ENCODE results near the gene HOXC11. TPM values are rescaled to one million over a fixed set of nuclear protein-coding genes. Genes with fewer than 3 reads are reported as not detected.
A peak's percentile ranks its signal among the peaks of the same experiment; 100 is the strongest.

HOXC11 gene
- total RNA-seq, 1 experiment from 2014 or later: not detected

DNA sequence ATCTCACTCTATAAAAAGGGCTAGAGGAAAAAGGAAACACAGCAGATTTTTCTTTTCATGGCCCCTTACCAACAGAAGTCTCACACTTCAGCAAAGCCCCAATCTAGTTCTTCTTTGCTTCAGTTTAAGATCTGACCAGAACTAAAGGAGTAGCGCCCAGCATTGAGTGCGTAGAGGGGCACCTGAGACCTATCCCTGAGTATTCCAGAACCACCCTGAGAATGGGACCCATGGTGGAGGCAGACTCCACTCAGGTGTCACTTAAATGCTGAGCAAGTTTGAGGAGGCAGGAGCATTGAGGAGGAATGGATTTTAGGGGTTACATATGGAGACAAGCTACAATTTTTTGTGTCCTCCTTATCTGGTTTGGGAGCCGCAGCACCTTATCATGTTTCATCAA lies 1.8 kb upstream of the HOXC11 start:
- peaks cover 100% of the 10 kb centered on the region for H3K27me3 ChIP-seq (ENCODE audit: control insufficient read depth, insufficient read depth, low read length)

DNA sequence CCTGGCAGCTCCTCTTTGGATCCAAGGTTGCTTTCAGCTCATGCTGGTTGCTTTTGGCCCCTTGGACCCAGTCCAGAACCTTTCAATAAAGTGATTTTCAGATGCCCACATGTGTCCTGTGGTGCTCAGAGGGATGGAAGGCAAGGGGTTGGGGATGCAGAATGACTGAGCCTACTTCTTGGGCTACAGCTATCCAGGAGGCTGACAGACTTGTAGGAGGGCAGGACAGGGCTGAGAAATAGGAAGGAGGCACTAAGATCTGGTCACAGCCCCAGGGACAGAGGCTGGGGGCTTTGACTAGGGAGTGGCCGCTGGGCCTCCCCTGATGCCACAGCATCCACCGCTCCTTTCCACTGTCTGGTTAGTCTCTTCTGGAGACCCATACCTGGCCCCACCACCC lies 1.2 kb upstream of the HOXC11 start:
- Histone ChIP-seq H3K27me3 (ENCODE audit: control insufficient read depth, insufficient read depth, low read length) (peaks cover 100% of the 10 kb centered on the region), H3K4me3 (ENCODE audit: insufficient read depth, low read depth, low read length) (no peak overlapping the region), H3K36me3 (replicated peaks; ENCODE audit: control insufficient read depth, insufficient read depth, low read length) (no peaks in the 10 kb centered on the region)
- DNase-seq: no peak

More for the DNA sequence above, 1.8 kb upstream of the HOXC11 start:
- Histone ChIP-seq H3K36me3 (replicated peaks; ENCODE audit: control insufficient read depth, insufficient read depth, low read length) (no peaks in the 10 kb centered on the region), H3K4me3 (ENCODE audit: insufficient read depth, low read depth, low read length) (no peak overlapping the region)
- no peak for DNase-seq

DNA sequence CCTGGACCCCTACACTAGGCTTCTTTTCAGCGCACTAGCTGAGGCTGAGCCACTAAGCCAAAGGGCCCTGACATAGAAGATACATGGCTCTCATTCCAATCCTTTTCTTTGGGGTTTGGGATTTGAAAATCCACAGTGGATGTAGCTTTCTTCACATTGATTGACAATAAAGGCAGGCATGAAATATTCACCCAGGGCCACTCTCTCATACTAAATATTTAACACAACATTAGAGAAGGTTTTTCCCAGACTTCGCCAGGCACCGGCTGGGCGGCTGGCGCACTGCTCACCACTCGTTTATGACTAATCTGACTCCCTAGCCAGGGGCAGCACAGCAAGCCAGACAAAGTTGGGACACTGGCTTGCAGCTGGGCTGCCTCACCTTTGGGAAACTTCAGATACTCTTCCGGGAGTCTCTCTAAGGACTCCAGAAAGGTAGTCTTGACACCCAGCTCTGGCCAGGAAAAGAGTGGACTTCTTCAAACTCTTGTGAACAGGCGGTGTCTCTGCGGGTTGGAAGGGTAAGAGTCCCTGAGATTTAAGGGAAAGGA lies 699 bp upstream of the HOXC11 start:
- Histone ChIP-seq H3K4me3 (ENCODE audit: insufficient read depth, low read depth, low read length) (no peak overlapping the region), H3K27me3 (ENCODE audit: control insufficient read depth, insufficient read depth, low read length) (peaks cover 100% of the 10 kb centered on the region), H3K36me3 (replicated peaks; ENCODE audit: control insufficient read depth, insufficient read depth, low read length) (no peaks in the 10 kb centered on the region)
- DNase-seq: no peak

DNA sequence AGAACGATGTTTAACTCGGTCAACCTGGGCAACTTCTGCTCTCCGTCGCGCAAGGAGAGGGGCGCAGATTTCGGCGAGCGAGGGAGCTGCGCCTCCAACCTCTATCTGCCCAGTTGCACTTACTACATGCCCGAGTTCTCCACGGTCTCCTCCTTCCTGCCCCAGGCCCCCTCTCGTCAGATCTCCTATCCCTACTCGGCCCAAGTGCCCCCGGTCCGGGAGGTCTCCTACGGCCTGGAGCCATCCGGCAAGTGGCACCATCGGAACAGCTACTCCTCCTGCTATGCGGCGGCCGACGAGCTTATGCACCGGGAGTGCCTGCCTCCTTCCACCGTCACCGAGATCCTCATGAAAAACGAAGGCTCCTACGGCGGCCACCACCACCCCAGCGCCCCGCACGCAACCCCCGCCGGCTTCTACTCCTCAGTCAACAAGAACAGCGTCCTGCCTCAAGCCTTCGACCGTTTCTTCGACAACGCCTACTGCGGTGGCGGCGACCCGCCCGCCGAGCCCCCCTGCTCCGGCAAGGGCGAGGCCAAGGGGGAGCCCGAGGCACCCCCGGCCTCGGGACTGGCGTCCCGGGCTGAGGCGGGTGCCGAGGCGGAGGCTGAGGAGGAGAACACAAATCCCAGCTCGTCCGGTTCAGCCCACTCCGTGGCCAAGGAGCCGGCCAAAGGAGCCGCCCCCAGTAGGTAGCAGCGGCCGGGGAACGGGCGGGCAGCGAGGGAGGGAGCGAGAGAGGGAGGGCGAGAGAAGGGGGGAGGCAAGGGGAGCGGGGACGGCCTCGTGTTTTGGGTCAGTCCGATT lies 513 bp downstream of the HOXC11 start:
- Histone ChIP-seq H3K4me3 (ENCODE audit: insufficient read depth, low read depth, low read length) (peak overlapping the region; percentile 16; the same call in 1 of the 2 replicates), H3K36me3 (replicated peaks; ENCODE audit: control insufficient read depth, insufficient read depth, low read length) (no peaks in the 10 kb centered on the region), H3K27me3 (ENCODE audit: control insufficient read depth, insufficient read depth, low read length) (peaks cover 100% of the 10 kb centered on the region)
- peak; percentile 88 for DNase-seq

DNA sequence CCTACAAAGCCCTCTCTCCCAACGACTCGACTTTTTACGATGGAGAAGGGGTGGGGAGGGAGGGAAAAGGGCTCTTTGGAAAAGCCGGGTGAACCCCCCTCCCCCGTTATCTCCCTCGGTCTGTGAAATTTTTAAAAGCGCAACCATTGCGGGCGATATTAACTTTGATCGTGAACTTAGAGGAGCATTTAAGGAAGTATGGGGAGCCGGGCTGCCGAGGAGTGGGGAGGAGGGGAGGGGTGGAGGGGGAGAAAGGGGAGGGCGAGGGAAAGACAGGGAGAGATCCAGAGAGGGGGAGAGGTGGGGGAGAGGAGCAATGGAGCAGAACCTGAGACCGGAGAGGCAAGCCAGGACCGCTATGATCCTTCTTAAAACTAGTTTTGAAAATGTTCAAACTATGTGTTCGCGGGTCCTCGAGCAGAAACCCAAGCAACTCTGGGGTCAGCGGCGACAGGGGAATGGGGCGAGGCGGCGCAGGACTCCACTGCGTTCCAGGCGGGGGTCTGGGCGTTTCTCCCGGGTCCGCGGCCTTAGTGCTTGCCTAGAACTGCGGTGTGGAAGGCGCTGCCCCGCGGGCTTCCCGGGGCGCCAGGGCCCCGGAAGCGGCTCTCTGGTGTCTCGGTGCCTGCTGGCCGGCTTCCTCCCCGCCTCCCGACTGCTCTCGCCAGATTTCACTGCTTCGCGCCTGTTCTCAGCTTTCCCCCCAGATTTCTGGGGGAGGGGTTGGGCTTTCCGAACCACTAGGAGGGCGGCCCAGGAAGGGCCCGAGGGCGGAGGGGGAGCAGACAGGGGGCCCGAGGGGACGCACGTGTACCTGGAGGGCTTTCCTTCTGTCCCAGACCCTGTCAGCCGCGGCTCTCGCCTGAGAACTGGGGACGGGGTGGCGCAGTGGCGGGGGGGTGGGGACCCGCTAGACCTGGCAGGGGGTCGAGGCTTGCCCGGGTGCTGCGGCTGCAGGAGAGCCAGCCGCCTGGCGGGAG lies 1.4 kb downstream of the HOXC11 start, which contains the start of gene HOTAIR:
Gene HOTAIR, minus strand, starts transcription at position 871 of the 980 bp plus-strand sequence.
- Histone ChIP-seq H3K36me3 (replicated peaks; ENCODE audit: control insufficient read depth, insufficient read depth, low read length) (no peaks in the 10 kb centered on the region), H3K27me3 (ENCODE audit: control insufficient read depth, insufficient read depth, low read length) (peaks cover 100% of the 10 kb centered on the region), H3K4me3 (ENCODE audit: insufficient read depth, low read depth, low read length) (no peak within 1 kb of the TSS)
- DNase-seq: peak; percentile 72

DNA sequence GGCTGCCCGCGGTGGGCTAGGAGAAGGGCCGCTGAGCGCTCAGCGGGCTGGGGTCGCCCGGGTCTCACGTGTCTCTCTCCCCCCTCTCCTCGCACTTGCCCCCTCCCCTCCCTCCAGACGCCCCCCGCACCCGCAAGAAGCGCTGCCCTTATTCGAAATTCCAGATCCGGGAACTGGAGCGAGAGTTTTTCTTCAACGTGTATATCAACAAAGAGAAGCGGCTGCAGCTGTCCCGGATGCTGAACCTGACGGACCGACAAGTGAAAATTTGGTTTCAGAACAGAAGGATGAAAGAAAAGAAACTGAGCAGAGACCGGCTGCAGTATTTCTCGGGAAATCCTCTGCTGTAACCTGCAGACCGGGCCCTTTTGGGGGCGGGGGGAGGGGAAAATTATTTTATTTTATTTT lies 2.1 kb downstream of the HOXC11 start:
- peaks cover 100% of the 10 kb centered on the region for H3K27me3 ChIP-seq (ENCODE audit: control insufficient read depth, insufficient read depth, low read length)
- DNase-seq: peak; percentile 70
- no peak overlapping the region for H3K4me3 ChIP-seq (ENCODE audit: insufficient read depth, low read depth, low read length)
- no peaks in the 10 kb centered on the region for H3K36me3 ChIP-seq (replicated peaks; ENCODE audit: control insufficient read depth, insufficient read depth, low read length)

DNA sequence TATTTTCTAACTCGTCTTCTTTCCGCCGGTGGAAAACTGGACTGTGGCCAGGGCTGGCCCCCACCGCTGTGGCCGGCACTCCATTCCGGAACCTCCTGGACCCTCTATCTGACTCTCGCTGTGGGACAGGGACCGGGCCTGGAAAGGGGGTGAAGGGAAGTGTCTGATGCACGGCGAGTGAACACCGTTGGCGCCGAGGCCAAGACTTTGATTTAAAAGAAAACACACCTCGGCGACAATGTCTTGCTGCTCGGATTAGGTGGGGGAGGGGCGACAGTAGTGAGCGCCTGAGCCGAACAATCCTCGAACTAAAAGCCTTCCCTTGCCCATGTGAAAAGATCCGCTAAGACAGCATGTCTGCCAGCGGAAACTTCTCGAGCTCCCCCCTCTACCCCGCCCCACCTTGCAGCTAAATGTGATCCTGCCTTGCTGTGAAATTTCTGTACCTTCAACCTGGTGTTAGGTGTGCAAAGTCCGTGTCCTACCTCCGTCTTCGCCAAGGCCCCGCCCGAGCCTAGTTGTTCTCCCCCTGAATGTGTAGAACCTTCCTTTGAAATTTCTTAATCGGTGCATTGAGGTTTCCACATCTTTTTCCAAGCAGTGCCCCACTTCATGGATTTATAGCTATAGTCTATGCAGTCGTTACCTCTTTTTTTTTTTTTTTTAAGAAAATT lies 2.7 kb downstream of the HOXC11 start:
- peak; percentile 64 for DNase-seq
- H3K4me3 ChIP-seq (ENCODE audit: insufficient read depth, low read depth, low read length): no peak overlapping the region
- H3K27me3 ChIP-seq (ENCODE audit: control insufficient read depth, insufficient read depth, low read length): peaks cover 100% of the 10 kb centered on the region
- no peaks in the 10 kb centered on the region for H3K36me3 ChIP-seq (replicated peaks; ENCODE audit: control insufficient read depth, insufficient read depth, low read length)

DNA sequence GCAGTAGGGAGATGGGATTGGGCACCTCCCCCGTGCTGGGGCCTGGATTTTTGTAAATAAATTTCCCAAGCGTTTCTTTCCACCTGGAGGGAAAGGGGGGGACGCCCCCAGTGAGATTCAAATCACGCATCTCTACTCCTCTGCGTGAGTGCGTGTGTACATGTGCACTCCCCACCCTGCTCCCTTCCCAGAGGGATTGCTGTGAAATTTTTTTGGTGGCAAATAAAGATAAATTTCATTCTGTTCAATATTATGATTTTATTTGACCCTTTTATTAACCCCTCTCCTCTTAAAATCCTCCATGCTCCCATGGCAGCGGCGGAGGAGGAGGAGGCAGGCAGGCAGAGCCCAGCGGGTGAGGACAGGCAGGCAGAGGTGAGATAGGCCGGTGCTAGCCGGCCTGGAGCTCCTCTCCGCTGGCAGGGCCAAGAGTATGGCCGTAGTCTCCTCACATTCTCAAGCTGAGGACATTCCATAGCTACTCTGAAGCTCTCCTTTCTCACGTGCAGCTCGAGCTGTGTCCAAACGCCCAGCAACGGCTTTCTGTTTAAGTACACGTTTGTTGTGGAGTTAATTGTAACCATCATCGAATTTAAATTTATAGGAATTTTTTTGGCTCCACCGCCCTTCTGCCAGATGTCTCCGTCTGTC lies 3.4 kb downstream of the HOXC11 start:
- Histone ChIP-seq H3K36me3 (replicated peaks; ENCODE audit: control insufficient read depth, insufficient read depth, low read length) (no peaks in the 10 kb centered on the region), H3K4me3 (ENCODE audit: insufficient read depth, low read depth, low read length) (no peak overlapping the region), H3K27me3 (ENCODE audit: control insufficient read depth, insufficient read depth, low read length) (peaks cover 100% of the 10 kb centered on the region)
- DNase-seq: peak; percentile 71

DNA sequence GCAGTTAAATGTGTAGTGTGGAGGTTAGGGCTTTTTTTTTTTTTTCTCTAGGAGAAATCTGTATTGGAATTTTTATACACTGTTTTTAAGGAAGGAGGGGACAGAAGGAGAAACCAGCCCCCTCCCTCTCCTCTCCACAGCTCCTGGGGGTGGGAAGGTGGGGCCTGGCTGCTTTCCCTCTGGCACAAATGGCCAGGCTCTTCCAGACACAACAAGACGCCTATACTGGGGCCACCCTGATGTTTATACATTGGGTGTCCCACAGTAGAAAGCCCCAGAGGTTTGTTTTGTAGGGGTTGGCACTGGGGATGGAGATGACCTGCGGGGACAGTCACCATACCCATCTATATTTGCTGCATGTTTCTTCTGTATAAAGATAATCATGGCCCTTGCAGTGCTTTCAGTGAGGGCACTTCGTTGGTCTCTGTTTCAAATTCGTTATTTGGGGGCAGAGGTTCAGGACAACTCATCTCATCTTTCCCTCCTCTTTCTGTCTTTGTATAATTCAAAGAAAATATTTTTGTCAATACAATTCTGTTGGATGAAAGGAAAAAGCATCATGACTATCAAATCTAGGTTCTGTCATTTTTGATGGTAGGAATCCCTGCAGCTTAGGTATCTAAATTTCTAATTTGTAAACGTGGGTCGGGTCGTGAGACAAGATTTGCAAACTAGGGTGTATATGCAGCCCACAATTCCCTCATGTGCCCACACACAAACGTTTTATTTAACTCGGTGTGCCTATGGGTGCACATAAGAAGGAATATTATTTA lies 4.1 kb downstream of the HOXC11 start:
- peaks cover 100% of the 10 kb centered on the region for H3K27me3 ChIP-seq (ENCODE audit: control insufficient read depth, insufficient read depth, low read length)
- H3K4me3 ChIP-seq (ENCODE audit: insufficient read depth, low read depth, low read length): no peak overlapping the region
- H3K36me3 ChIP-seq (replicated peaks; ENCODE audit: control insufficient read depth, insufficient read depth, low read length): no peaks in the 10 kb centered on the region
- DNase-seq: no peak

DNA sequence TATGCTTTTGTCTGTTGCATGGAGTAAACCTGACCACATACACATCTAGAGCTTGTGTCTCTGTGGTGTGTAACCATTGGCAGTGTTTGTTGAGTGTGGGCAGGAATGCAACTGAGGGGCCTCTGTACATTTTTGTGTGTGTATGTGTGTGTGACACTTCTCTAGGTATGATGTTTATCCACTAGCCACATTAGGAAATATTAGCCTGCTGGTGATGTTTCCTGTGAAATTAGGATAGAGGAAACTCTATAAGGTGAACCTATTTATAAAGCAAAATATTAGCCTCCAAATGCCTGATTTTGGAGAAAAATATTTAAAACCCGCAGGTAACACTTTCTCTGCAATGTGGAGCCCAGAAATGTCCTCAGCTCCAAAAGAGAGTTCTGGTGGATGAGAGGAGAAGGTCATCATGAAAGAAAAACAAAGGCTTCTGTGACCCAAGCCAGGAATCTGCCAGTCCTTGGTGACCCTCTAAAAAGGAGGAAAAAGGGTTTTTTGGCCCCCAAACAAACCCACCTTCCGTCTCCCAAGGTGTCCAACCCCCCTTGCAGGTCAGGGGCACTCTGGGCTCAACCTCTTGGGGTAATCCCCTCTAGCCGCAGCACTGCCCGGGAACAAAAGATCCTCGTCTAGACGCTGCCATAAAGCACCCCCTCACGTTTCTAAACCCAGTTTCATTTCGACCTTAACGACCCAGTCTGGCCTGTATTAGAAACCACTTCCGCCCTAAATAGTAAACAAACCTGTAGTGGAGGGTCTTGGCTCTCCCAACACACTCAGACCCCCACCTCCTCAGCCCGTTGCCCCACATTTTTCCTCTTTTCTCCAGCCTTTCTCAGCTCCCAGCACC lies 4.9 kb downstream of the HOXC11 start:
- no peaks in the 10 kb centered on the region for H3K36me3 ChIP-seq (replicated peaks; ENCODE audit: control insufficient read depth, insufficient read depth, low read length)
- no peak overlapping the region for H3K4me3 ChIP-seq (ENCODE audit: insufficient read depth, low read depth, low read length)
- no peak for DNase-seq
- H3K27me3 ChIP-seq (ENCODE audit: control insufficient read depth, insufficient read depth, low read length): peaks cover 100% of the 10 kb centered on the region

DNA sequence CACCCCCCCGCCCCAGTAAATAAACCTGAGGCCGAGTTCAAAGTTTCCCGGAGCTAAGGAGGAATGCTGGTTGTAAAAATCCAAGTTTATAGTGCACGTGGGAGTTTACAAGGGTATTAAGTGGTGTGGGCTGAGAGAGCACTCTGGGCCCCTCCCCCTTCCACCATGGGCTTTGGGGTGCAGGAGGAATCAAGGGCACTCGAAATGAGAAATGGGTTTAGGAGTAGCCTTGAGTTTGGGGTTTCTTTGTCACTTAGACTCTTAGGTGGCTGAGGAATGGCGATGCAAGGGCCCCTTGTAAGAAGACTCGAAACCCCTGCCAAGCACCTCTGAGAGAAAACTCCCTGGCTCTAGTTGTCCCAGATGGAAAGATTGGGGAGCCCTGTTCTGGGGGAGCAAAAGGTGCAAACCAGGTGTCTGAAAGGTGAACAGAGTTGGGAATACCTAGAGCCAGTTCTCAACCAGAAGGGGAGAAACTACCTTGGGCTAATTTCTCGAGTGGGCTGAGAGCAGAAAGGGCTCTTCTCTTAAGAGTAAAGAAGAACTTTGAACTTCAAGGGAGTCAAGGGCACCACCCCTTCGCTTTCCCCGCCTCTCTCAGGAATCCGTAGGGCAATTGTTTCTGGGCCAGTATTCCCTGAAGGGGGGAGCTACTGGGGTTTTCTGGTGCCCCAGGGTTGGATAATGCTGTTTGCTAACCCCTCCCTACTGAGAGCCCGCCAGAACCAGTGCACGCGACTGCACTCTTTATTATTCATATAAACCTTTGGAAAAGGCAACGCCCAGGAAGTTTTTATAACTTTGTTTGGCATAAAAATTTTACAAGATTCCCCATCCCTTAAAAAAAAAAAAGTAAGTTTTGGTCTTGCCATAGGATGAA lies 5.8 kb downstream of the HOXC11 start:
- no peak overlapping the region for H3K4me3 ChIP-seq (ENCODE audit: insufficient read depth, low read depth, low read length)
- no peak for DNase-seq
- peaks cover 100% of the 10 kb centered on the region for H3K27me3 ChIP-seq (ENCODE audit: control insufficient read depth, insufficient read depth, low read length)
- no peaks in the 10 kb centered on the region for H3K36me3 ChIP-seq (replicated peaks; ENCODE audit: control insufficient read depth, insufficient read depth, low read length)
